Measurements from ENCODE around the gene CFAP119. TPM values are rescaled to one million over a fixed set of nuclear protein-coding genes. Genes with fewer than 3 reads are reported as not detected.

CFAP119 gene
- total and polyA plus RNA-seq, 3 donors from 2014 or later, result 31.5 to 54.2 (median 43.3) TPM

- Histone ChIP-seq H3K36me3 (ENCODE audit: low read depth, missing control alignments) (no peaks in the 10 kb centered on the region), H3K4me1 (peaks cover 15% of the 10 kb centered on the region), H3K27me3 (no peaks in the 10 kb centered on the region), H3K4me3 (no peak overlapping the region), H3K9me3 (no peaks in the 10 kb centered on the region), H3K27ac (no peak overlapping the region)
- DNase-seq, result peak; percentile 41
- WGBS, 2 donors, result 65 to 75% methylated on average over 4 of the region's 4 CpGs
- intact Hi-C loops (cut with DNase I; ENCODE audit: low total_unique reads), result no loop called here
- TF ChIP-seq CTCF (IDR thresholded peaks at IDR 0.05), result no peak
- no peak for TF ChIP-seq POLR2A (IDR thresholded peaks at IDR 0.05)
These were observed 5.0 kb upstream of the CFAP119 start for GRCh38 chr16:30766933-30767284.

- 83 to 85% methylated on average over 15 to 28 of the region's 29 CpGs for WGBS, 2 donors
- Histone ChIP-seq H3K36me3 (ENCODE audit: low read depth, missing control alignments) (no peaks in the 10 kb centered on the region), H3K4me1 (peaks cover 15% of the 10 kb centered on the region), H3K27me3 (no peaks in the 10 kb centered on the region), H3K9me3 (no peaks in the 10 kb centered on the region), H3K27ac (no peak overlapping the region), H3K4me3 (no peak overlapping the region)
- TF ChIP-seq POLR2A (IDR thresholded peaks at IDR 0.05) (no peak), CTCF (IDR thresholded peaks at IDR 0.05) (no peak)
- DNase-seq, result no peak
- intact Hi-C loops (cut with DNase I; ENCODE audit: low total_unique reads), result no loop called here
These were observed 4.5 kb upstream of the CFAP119 start for GRCh38 chr16:30766206-30766932.

- no peaks in the 10 kb centered on the region for H3K36me3 ChIP-seq (ENCODE audit: low read depth, missing control alignments)
- TF ChIP-seq POLR2A (IDR thresholded peaks at IDR 0.05) (no peak), CTCF (IDR thresholded peaks at IDR 0.05) (no peak)
- no peaks in the 10 kb centered on the region for H3K9me3 ChIP-seq
- H3K27me3 ChIP-seq, result no peaks in the 10 kb centered on the region
- no peak for DNase-seq
- WGBS, 2 donors, result 91 to 95% methylated on average over 11 to 12 of the region's 12 CpGs
- no peak overlapping the region for H3K4me3 ChIP-seq
- H3K4me1 ChIP-seq, result peaks cover 22% of the 10 kb centered on the region
- intact Hi-C loops (cut with DNase I; ENCODE audit: low total_unique reads), result no loop called here
- H3K27ac ChIP-seq, result no peak overlapping the region
These were observed 3.1 kb upstream of the CFAP119 start for GRCh38 chr16:30764816-30765465.

DNA sequence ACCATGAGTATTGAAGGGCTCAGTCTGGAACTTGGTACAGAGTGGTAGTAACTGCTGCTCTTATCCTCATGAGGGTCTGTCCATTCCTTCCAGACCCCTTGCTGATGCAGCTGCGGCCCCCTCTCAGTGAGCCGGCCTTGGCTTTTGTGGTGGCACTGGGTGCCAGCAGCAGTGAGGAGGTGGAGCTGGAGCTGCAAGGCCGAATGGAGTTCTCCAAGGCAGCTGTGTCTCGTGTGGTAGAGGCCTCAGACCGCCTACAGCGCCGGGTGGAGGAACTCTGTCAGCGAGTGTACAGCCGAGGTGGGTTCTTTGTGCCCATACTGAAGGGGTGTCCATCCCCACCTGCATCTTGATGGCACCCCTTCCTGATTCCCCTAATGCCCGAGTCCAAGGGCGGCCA, 2.2 kb upstream of the CFAP119 start:
- Histone ChIP-seq H3K4me3 (no peak overlapping the region), H3K4me1 (peaks cover 22% of the 10 kb centered on the region), H3K27ac (no peak overlapping the region), H3K9me3 (no peaks in the 10 kb centered on the region), H3K27me3 (no peaks in the 10 kb centered on the region), H3K36me3 (ENCODE audit: low read depth, missing control alignments) (no peaks in the 10 kb centered on the region)
- intact Hi-C loops (cut with DNase I; ENCODE audit: low total_unique reads), result no loop called here
- WGBS, 2 donors, result 81 to 97% methylated on average over 4 to 11 of the region's 11 CpGs
- TF ChIP-seq POLR2A (IDR thresholded peaks at IDR 0.05) (no peak), CTCF (IDR thresholded peaks at IDR 0.05) (no peak)
- no peak for DNase-seq

Measured in testis (tissue), 3 donors.